GM18520 (cell line): ENCODE results near the gene ANKMY2.
"Not testable (repeated sequence)": the region's sequence is repeated elsewhere in the genome, so short reads cannot be mapped to it uniquely, and the experiment has no call there.

Experiments
- ATAC-seq: cut with Tn5 transposase; IDR thresholded peaks from one replicate; pipeline ENCODE4 v1.9.1; 2021; ENCODE audit not compliant: unreplicated experiment

ANKMY2 gene

GRCh38 chr7:16659854-16660497 is 14.4 kb upstream of the ANKMY2 start:
- not testable (repeated sequence) for ATAC-seq

DNA sequence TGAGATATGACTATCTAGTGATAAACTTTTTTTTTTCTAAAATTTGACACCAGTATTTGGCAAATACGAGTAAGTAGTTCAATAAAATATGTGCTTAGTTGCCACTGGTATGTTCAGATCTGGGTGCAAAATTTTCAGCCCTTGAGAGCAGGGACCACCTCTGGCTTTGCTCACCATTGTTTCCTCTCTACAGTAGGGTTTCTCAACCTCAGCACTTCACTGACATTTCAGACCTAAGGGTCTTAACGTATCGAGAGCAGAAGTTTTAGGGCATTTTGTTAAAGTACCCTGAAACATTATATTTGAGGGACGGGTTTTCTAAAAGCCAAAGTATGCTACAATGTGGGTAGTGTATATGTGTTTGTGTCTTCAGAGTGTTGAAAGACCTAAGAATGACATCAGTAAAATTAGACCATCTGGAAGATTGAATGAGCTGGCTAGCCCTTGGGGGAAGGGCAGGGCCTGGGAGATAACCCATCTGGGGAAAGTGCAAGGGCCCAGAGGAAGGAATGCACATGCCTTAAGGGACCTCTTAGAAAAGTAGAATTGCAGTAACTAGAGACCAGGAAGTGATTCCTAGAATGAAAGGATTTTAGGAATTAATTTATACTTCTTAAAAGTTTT is 12.2 kb upstream of the ANKMY2 start:
- ATAC-seq: no peak

DNA sequence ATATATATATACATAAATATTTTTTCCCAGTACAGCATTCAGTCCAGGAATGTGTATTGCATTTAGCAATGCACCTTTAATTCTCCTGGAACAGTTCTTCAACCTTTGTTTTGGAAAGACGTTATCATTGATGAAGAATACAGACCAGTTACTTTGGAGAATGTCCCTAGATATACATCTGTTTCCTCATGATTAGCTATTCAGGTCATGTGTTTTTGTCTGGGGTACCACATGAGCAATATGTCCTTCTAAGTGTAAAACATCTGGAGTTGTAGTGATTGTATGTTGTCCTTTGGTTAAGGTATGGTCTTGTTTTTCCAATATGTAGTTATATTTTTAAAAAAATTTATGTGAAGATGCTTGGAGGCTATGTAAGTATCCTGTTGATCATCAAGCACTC is 10.6 kb upstream of the ANKMY2 start:
- ATAC-seq: no peak

DNA sequence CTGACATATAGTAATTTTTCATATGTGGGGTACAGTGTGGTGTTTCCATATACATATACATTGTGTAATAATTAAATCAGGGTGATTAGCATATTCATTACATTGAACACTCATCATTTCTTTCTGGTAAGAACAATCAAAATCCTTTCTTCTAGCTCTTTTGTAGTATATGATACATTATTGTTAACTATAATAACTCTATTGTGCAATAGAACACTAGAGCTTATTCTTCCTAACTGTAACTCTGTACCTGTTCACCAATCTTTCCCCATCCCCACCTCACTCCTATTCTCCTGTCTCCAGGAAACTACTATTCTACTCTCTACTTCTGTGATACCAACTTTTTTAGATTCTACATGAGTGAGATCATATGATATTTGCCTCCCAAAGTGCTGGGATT is 9.8 kb upstream of the ANKMY2 start:
- no peak for ATAC-seq

DNA sequence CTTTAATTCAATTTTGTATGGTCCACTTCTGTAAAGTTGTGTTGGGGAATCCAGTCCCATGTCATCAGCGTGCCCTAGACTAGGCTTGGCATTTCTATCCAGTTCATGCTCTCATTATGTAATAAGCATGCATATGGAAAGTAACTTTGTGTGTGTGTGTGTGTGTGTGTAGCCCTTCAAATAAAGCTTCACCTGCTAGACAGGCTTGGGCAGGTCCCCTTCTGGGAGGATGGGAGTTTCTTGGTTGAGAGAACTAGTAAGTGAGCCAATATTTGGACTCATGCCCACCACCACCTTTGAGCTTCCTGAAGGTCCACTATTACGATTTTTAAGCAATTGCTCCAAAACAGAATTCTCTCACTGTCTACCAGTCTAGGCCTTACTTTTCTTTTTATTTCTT is 7.3 kb upstream of the ANKMY2 start:
- ATAC-seq: no peak

- ATAC-seq: no peak
These were observed 6.7 kb upstream of the ANKMY2 start for GRCh38 chr7:16652240-16652583.

GRCh38 chr7:16651396-16652239 is 6.1 kb upstream of the ANKMY2 start:
- no peak for ATAC-seq

GRCh38 chr7:16650266-16650665 is 4.7 kb upstream of the ANKMY2 start:
- no peak for ATAC-seq

- ATAC-seq: no peak
These were observed 3.6 kb upstream of the ANKMY2 start for GRCh38 chr7:16649196-16649595.

DNA sequence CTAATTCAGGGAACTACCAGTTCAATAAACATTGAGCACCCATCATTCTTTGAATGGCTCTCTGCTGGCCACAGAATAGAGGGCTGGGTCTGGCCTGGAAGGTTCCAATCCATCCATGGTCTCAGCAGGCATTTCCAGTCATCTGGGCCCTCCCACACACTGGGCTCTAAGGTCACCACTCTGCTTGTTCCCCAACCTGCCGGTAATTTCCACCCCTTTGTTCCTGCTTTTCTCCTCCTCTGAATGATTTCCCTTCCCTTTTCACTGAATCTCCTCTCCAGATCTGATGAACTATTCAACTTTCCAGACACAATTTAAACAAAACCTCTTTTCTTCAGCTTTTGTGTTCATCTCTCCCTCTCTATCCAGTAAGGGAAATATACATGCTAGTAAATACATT is 3.0 kb upstream of the ANKMY2 start:
- no peak for ATAC-seq

- ATAC-seq: no peak
These were observed 1.9 kb upstream of the ANKMY2 start for GRCh38 chr7:16647435-16647960.

- ATAC-seq: no peak
These were observed 1.0 kb upstream of the ANKMY2 start for GRCh38 chr7:16646472-16647072.

GRCh38 chr7:16644636-16645592 is 640 bp downstream of the ANKMY2 start:
- ATAC-seq: no peak

DNA sequence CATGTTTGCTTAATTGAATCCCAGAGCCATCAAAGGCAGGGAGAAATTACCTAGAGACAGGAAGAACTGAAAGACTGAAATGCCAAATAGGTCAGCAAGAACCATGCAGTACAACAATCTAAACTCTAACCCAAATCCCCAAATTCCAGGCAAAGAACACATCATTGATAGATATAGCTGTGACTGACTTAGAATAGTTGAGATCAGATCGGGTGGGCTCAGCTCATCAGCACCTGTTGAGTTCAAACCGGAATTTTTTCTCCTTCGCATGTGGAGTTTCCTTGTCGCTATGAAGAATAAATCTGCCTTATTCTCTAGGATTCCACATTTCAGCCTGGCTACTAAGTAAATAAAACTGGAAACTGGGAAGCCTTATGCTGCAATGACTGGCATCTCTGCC is 1.4 kb downstream of the ANKMY2 start:
- ATAC-seq: no peak

GRCh38 chr7:16638282-16639280 is 7.0 kb downstream of the ANKMY2 start:
- ATAC-seq: no peak

GRCh38 chr7:16637379-16637778 is 8.2 kb downstream of the ANKMY2 start:
- ATAC-seq: no peak

DNA sequence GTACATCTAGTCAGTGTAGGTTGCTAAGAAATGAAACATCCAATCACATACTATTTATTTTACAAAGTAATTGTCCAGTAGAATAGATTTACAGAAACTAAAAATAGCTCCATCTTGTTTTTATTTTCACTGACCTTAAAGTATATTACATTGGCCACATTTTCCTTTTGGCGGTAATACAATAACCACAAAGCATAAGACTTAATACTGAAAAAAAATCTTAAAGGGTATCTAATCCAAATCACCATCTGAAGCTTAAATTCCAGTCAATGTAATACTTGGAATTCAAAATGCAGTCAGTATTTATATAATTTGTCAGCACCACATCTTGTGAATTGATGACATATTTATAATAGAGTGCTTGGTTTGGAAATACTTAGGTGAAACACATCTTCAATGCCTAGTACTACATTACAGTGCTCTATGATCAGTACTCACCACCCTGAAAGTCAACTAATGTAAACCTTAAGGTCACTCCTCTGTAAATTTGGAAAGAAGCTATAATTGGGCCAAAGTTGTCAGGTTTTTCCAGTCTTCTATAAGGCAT is 8.9 kb downstream of the ANKMY2 start:
- ATAC-seq: no peak

DNA sequence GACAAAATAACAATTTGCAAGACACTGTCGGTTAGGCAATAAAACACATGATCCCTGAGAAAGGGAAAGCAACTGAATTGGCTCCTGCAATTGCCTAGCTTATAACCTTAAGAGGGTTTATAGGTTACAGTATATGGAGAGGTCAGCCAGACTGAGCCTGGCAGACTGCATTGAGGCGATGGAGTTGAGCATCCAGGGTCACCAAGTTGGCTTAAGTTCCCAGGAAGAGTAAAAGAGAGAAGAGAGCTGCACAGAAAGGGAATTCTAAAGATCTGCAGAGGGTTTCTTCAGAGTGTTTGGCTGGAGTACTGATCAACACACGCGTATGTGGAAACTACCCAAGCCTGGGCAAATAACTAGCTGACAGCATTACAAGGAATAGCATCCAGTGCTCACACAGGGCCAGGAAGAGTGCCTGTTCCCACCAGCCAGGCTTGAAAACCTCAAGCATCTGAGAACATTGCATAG is 11.2 kb downstream of the ANKMY2 start:
- no peak for ATAC-seq

DNA sequence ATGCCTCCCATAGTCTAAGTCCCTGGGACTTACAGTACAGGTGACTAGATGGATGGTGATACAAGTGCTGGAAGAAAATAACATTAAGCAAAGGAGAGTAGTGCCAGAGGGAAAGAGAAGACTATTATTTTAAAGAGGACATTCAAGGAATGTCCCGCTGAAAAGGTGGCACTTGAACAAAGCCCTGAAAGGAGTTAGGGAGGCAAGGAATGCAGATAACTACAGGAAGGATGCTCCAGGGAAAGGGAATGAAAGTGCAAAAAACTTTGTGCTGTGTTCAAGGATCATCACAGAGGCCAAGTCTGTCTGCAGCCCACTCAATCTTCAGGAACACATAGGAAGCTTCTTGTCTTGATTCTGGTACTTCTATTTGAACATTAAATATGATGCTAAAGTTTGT is 14.9 kb downstream of the ANKMY2 start:
- ATAC-seq: no peak
